ENCODE results near the gene TTC36.
"Not testable (repeated sequence)": the region's sequence is repeated elsewhere in the genome, so short reads cannot be mapped to it uniquely, and the experiment has no call there.

TTC36 gene

GRCh38 chr11:118577995-118578394 is 50.7 kb downstream of the TTC36 start:
- peaks cover 32% of the 10 kb centered on the region for H3K36me3 Mint-ChIP-seq (ENCODE audit: low read depth)
- peaks cover 32% of the 10 kb centered on the region for H3K4me1 Mint-ChIP-seq (ENCODE audit: low read depth)
- H3K9me3 Mint-ChIP-seq; H3K27ac Mint-ChIP-seq; DNase-seq (ENCODE audit: low spot score); H3K4me3 Mint-ChIP-seq; H3K27me3 Mint-ChIP-seq (ENCODE audit: low read depth): not testable (repeated sequence)

Measured in T-helper 2 cell treated with Interferon-gamma antibody and Interleukin-4, amounts not matched to agents 5 μg/mL and 100 μg/mL, for 36 hours (primary cell).